ENCODE measurements around the gene ANKH.

DNA sequence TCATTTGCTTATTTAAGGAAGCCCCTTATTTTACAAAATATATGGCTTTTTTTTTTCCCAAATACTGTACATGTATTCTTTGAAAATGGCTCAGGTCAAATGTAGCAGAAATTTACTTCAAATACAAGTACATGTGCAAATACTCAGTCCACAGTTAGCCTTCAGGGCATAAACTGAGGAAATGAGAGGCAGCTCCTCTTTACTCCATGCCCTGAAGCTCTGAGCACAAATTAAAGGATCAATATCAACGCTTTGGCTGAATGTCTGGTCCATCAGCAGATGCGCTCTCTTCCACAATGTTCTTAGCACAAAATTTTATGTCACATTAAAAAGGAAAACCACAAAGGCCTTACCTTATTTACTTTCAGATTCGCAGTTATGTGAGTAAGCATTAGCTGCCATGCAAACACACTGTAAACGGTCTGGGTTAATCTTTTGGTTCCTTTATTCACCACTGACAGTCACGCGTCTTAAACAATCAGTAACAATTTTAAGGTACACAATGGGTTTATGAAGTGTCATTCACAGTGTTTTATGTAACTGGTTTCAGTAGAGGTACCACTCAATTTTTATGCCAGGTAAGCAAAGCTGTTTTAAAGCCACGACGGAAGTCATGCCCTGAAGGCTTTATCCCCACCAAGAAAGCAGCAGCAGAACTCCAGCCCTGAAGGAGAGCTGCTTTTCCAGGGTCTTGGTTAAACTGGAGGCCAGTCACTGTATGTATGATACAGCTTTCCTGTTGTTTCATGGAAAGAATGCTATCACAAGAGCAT lies 103.7 kb downstream of the ANKH start:
- TF ChIP-seq CTCF (IDR thresholded peaks at IDR 0.05) = no peak
- no peak for TF ChIP-seq FOXJ3 (CRISPR knock-in tag; IDR thresholded peaks at IDR 0.05; ENCODE audit: borderline replicate concordance)
- TF ChIP-seq E2F5 (CRISPR knock-in tag; IDR thresholded peaks at IDR 0.05) = no peak
- TF ChIP-seq, protein P1, sequence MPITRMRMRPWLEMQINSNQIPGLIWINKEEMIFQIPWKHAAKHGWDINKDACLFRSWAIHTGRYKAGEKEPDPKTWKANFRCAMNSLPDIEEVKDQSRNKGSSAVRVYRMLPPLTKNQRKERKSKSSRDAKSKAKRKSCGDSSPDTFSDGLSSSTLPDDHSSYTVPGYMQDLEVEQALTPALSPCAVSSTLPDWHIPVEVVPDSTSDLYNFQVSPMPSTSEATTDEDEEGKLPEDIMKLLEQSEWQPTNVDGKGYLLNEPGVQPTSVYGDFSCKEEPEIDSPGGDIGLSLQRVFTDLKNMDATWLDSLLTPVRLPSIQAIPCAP (CRISPR knock-in tag; IDR thresholded peaks at IDR 0.05) = no peak
- TF ChIP-seq NR2C2 (CRISPR knock-in tag; IDR thresholded peaks at IDR 0.05) = no peak
- TF ChIP-seq, protein P2, sequence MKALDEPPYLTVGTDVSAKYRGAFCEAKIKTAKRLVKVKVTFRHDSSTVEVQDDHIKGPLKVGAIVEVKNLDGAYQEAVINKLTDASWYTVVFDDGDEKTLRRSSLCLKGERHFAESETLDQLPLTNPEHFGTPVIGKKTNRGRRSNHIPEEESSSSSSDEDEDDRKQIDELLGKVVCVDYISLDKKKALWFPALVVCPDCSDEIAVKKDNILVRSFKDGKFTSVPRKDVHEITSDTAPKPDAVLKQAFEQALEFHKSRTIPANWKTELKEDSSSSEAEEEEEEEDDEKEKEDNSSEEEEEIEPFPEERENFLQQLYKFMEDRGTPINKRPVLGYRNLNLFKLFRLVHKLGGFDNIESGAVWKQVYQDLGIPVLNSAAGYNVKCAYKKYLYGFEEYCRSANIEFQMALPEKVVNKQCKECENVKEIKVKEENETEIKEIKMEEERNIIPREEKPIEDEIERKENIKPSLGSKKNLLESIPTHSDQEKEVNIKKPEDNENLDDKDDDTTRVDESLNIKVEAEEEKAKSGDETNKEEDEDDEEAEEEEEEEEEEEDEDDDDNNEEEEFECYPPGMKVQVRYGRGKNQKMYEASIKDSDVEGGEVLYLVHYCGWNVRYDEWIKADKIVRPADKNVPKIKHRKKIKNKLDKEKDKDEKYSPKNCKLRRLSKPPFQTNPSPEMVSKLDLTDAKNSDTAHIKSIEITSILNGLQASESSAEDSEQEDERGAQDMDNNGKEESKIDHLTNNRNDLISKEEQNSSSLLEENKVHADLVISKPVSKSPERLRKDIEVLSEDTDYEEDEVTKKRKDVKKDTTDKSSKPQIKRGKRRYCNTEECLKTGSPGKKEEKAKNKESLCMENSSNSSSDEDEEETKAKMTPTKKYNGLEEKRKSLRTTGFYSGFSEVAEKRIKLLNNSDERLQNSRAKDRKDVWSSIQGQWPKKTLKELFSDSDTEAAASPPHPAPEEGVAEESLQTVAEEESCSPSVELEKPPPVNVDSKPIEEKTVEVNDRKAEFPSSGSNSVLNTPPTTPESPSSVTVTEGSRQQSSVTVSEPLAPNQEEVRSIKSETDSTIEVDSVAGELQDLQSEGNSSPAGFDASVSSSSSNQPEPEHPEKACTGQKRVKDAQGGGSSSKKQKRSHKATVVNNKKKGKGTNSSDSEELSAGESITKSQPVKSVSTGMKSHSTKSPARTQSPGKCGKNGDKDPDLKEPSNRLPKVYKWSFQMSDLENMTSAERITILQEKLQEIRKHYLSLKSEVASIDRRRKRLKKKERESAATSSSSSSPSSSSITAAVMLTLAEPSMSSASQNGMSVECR (CRISPR knock-in tag; IDR thresholded peaks at IDR 0.05; ENCODE audit: borderline replicate concordance) = no peak
- TF ChIP-seq, protein P3, sequence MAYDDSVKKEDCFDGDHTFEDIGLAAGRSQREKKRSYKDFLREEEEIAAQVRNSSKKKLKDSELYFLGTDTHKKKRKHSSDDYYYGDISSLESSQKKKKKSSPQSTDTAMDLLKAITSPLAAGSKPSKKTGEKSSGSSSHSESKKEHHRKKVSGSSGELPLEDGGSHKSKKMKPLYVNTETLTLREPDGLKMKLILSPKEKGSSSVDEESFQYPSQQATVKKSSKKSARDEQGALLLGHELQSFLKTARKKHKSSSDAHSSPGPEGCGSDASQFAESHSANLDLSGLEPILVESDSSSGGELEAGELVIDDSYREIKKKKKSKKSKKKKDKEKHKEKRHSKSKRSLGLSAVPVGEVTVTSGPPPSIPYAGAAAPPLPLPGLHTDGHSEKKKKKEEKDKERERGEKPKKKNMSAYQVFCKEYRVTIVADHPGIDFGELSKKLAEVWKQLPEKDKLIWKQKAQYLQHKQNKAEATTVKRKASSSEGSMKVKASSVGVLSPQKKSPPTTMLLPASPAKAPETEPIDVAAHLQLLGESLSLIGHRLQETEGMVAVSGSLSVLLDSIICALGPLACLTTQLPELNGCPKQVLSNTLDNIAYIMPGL (CRISPR knock-in tag; IDR thresholded peaks at IDR 0.05) = no peak
- no peak for TF ChIP-seq MAX (CRISPR knock-in tag; IDR thresholded peaks at IDR 0.05)
- TF ChIP-seq, protein P4, sequence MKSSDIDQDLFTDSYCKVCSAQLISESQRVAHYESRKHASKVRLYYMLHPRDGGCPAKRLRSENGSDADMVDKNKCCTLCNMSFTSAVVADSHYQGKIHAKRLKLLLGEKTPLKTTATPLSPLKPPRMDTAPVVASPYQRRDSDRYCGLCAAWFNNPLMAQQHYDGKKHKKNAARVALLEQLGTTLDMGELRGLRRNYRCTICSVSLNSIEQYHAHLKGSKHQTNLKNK (CRISPR knock-in tag; IDR thresholded peaks at IDR 0.05) = no peak
- no peak for TF ChIP-seq ZNF532 (CRISPR knock-in tag; IDR thresholded peaks at IDR 0.05; ENCODE audit: borderline replicate concordance)
- TF ChIP-seq CREM (CRISPR knock-in tag; IDR thresholded peaks at IDR 0.05) = no peak
- TF ChIP-seq FOXK1 (CRISPR knock-in tag; IDR thresholded peaks at IDR 0.05) = no peak
- no peak for TF ChIP-seq CREB1 (CRISPR knock-in tag; IDR thresholded peaks at IDR 0.05)
